GM21529 (cell line): Measurements from ENCODE around the gene MRPS6.

Experiments used
- ATAC-seq: cut with Tn5 transposase; IDR thresholded peaks from one replicate; pipeline ENCODE4 v1.9.1; 2021; ENCODE audit not compliant: unreplicated experiment

The MRPS6 gene

GRCh38 chr21:34177919-34178567 is 104.7 kb downstream of the MRPS6 start:
- no peak for ATAC-seq

GRCh38 chr21:34179204-34179935 is 106.0 kb downstream of the MRPS6 start:
- ATAC-seq, result no peak

- no peak for ATAC-seq
Measured at GRCh38 chr21:34180407-34180806, 107.0 kb downstream of the MRPS6 start.

- ATAC-seq, result no peak
Measured at GRCh38 chr21:34180826-34181359, 107.5 kb downstream of the MRPS6 start.

DNA sequence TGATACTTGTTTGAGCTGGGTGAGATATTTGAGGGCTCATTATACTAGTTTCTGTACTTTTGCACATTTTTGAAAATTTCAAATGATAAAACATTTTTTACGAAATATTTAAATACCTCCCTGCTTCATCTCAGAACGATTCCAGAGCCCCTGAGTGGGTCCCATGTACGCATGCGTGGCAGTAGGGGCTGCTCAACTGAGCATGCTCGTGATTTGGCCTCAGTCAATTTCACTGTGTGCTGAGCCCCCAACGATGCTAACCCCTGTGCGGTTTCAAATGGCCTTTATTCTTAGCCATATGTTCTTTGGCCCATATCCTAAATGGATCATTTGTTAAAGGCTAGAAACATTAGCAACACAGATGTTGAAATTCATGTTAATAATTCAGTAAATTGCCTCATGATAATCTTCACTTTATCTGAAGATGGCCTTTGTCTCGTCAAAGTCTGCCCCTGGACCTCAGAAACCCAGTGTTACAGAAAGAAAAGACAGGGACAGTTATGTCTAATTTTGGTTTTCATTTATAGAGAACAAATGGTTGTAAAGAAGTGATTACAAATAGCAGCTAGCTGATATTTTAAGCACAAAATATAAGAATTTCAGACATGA is 108.2 kb downstream of the MRPS6 start:
- no peak for ATAC-seq

DNA sequence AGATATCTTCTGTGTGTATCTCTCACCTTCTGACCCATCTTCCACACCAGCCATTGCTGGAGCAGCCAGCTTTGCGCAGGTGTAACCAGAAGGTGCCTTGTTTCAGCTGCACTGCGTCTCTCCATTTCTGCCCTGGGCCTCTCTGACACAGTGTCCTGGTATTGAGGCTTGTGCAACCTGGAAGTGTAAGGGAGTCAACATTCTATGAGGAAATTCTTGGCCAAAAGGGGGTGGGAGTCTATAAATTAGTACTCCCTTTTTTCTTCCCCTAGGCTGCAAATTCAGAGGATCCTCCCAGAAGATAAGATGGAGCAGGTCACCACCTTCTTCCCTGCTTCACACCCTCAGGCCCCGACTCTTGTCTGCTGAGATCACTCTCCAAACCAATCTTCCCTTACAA is 109.1 kb downstream of the MRPS6 start:
- ATAC-seq, result no peak

DNA sequence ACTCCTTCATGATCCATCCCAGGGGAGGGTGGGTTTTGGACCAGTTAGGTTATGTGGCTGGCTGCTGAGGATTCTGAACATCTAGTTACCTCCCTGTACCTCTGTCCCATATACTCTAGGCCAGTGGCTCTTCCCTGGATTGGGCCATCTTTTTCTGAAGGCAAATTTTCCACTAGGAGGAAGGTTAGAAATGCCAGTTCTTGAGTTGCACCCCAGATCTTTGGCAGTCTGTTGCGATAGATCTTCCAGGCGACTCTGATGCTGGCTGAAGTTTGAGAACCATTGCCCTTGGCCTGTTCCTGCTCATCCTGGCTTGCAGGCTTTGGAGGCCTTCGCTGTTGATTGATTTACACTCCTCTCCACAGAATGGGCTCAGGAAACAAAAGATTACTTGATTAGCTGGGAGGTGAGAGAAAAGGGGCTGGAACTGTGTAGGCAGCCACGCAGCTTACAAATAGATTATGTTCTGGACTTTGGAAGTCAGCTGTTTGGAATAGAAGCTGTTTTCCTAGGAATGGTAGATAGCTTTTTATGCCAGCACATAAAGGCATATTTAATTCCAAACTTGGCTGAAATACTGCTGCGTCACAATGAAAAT is 110.1 kb downstream of the MRPS6 start:
- ATAC-seq, result no peak

DNA sequence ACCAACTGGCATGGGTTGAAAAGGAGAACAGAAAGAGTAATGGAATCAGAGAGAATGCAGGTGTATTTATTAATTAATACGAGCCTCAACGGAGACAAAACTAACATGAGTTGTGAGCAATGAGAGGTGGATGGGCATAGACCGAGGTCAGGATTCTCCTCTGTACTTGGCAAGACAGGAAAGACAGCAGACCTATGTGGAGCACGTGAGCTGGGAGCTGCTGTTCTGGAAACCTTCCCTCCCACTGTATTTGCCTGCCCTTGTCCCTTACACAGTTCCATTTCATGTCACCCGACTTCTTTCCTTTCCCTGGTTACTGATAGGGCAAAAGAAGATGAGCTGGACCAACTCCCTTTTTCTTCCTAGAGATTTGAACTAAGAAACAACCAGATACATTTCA is 110.9 kb downstream of the MRPS6 start:
- no peak for ATAC-seq

DNA sequence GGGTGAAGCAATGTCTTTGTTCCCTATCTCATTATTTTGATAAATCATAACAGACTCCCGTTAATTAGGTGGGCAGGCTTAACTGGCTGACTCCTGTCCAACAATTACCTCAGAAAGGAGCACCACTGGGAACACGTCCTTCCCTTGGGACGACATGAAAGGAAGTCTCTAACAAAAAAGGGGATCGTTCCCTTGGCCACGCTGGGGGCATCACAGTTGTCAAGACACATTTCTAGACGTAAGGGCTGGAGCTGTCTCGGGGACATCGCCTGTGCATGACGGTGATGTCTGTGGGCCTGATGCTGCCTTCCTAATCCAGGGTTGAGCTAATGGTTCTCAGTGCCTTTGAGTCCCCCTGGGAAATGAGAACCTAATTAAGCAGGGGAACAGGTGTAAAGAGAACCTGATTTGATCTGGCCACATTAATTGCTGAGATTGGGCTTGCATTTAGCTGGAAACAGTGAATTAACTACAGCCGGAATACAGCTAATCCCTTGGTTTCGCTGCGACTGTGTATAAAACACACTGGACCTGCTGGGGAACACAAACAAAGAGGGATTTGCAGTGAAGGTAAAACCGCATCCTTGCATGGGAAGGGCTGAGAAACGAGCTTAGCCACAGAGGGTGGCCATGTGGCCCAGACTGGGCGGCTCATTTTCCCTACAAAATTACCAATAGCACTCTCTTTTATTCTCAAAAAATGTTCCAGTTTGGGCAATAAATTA is 111.8 kb downstream of the MRPS6 start:
- ATAC-seq, result no peak

GRCh38 chr21:34186109-34186719 is 112.8 kb downstream of the MRPS6 start:
- no peak for ATAC-seq

DNA sequence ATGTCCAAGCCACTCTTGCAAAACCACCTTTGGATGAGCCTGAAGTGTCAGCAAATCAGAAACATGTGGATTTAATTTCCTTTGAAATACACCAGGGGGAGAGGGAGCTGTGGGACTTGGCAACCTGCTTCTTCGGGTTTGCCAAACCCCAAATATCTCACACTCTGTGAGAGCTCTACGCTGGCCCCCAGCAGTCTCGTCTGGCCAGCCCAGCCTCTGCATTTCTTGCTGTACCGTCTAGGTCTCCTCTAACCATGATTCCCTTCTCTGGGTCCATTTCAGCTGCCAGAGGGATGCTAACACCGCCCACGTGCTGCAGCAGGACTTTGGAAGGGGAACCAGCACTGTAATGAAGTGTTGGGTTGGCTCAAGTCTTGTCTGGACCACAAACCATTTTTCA is 114.6 kb downstream of the MRPS6 start:
- no peak for ATAC-seq

DNA sequence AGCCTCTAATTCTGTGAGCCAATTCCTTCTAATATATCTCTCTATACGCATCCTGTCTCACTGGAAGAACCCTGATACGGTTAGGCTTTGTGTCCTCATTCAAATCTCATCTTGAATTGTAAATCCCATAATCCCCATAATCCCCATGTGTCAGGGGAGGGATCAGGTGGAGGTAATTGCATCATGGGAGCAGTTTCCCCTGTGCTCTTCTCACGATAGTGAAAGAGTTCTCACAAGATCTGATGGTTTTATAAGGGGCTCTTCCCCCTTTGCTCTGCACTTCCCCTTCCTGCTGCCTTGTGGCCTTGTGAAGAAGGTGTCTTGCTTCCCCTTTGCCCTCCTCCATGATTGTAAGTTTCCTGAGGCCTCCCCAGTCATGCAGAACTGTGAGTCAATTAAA is 116.1 kb downstream of the MRPS6 start:
- ATAC-seq, result no peak

DNA sequence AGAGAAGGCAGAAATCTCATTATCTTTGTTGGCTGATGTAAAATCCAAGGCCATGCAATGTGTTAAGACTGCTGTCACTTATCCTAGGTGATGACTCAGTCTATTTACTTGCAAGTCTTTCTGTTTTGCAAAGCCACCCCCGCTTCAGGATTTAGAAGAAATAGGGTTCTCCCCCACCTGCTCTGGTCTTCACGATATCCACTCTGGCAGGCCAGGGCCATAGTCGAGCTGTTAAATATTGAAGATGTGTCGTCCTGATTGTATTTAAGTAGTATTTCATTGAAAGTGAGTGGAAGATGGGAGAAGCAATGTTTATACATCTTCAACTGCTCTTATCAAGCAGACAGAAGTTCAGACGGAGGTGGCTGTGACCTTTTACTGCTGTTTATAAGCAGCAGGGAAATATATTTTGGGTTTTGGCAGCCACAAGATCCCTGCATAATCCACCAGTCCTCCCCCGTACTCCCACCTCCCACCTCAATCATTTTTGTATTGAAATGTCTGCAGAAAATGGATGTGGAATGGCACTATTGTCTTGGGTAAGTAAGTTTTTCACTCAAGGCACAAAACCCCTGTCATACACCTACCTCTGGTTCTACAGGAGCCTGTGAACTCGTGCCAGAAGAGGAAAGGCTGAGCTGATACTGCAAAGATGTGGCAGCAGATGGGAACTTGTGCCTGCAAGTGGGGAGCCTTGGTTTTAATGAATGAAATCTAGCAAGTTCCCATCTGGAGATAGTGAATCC is 117.4 kb downstream of the MRPS6 start:
- ATAC-seq, result no peak

DNA sequence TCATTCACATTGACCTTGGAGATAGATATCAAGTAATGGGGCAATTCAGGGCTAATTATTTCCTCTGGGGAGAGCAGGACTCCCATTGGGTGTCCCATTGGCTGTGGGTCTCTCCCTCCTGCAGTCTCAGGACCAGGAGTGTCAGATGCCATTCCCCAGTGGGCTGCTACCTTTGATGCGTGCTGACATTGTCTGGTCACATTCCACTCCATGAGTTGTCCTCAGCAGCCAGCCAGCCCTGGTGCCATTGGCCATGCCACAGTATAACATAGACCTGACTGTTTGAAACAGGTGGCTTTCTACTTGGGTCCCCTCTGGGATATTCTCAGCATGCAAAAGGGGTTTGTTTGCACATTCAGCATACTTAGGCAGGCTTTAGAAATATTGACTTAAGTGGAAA is 118.5 kb downstream of the MRPS6 start:
- ATAC-seq, result no peak
